ENCODE measurements around the gene PPP2R3A.

Gene PPP2R3A

GRCh38 chr3:136018876-136019275 lies 53.3 kb downstream of the PPP2R3A start:
- no peak overlapping the region for H3K4me2 ChIP-seq (ENCODE audit: low read length)
- TF ChIP-seq CTCF (IDR thresholded peaks at IDR 0.05; ENCODE audit: low read length): no peak
- TF ChIP-seq EZH2 (IDR thresholded peaks at IDR 0.05; ENCODE audit: borderline replicate concordance, low read length): no peak

GRCh38 chr3:136021803-136022202 lies 56.3 kb downstream of the PPP2R3A start:
- Histone ChIP-seq H3K79me2 (ENCODE audit: insufficient read depth, low read length) (no peaks in the 10 kb centered on the region), H3K36me3 (ENCODE audit: insufficient read depth, low read length) (no peaks in the 10 kb centered on the region), H2AFZ (ENCODE audit: low read length) (no peak overlapping the region), H3K9ac (ENCODE audit: low read length) (no peak overlapping the region), H3K9me2 (ENCODE audit: low read depth, low read length) (no peaks in the 10 kb centered on the region), H3F3A (ENCODE audit: insufficient read depth, low read length) (no peaks in the 10 kb centered on the region), H3K4me2 (ENCODE audit: low read length) (no peak overlapping the region), H3K9me3 (ENCODE audit: low read length) (no peaks in the 10 kb centered on the region), H3K4me3 (ENCODE audit: low read depth, low read length, poor library complexity, severe bottlenecking) (no peak overlapping the region), H3K27ac (ENCODE audit: low read depth, low read length, poor library complexity, severe bottlenecking) (no peak overlapping the region), H3K27me3 (ENCODE audit: insufficient read depth, low read length) (no peaks in the 10 kb centered on the region), H4K20me1 (ENCODE audit: insufficient read depth, low read length) (no peaks in the 10 kb centered on the region), H3K4me1 (ENCODE audit: insufficient read depth, low read length, severe bottlenecking) (no peaks in the 10 kb centered on the region)
- TF ChIP-seq EZH2 (IDR thresholded peaks at IDR 0.05; ENCODE audit: borderline replicate concordance, low read length) (no peak), CTCF (IDR thresholded peaks at IDR 0.05; ENCODE audit: low read length) (no peak)

More at GRCh38 chr3:136018876-136019275, 53.3 kb downstream of the PPP2R3A start:
- Histone ChIP-seq H3K4me1 (ENCODE audit: insufficient read depth, low read length, severe bottlenecking) (no peaks in the 10 kb centered on the region), H3K27ac (ENCODE audit: low read depth, low read length, poor library complexity, severe bottlenecking) (no peak overlapping the region), H3K79me2 (ENCODE audit: insufficient read depth, low read length) (no peaks in the 10 kb centered on the region), H3K9me2 (ENCODE audit: low read depth, low read length) (no peaks in the 10 kb centered on the region), H3K9me3 (ENCODE audit: low read length) (no peaks in the 10 kb centered on the region), H3K36me3 (ENCODE audit: insufficient read depth, low read length) (no peaks in the 10 kb centered on the region), H3K27me3 (ENCODE audit: insufficient read depth, low read length) (no peaks in the 10 kb centered on the region), H4K20me1 (ENCODE audit: insufficient read depth, low read length) (no peaks in the 10 kb centered on the region), H2AFZ (ENCODE audit: low read length) (no peak overlapping the region), H3K9ac (ENCODE audit: low read length) (no peak overlapping the region), H3K4me3 (ENCODE audit: low read depth, low read length, poor library complexity, severe bottlenecking) (no peak overlapping the region), H3F3A (ENCODE audit: insufficient read depth, low read length) (no peaks in the 10 kb centered on the region)

- H3K4me2 ChIP-seq (ENCODE audit: low read length): no peak overlapping the region
- H3K4me3 ChIP-seq (ENCODE audit: low read depth, low read length, poor library complexity, severe bottlenecking): no peak overlapping the region
- H3K27ac ChIP-seq (ENCODE audit: low read depth, low read length, poor library complexity, severe bottlenecking): no peak overlapping the region
- no peaks in the 10 kb centered on the region for H3F3A ChIP-seq (ENCODE audit: insufficient read depth, low read length)
- no peaks in the 10 kb centered on the region for H3K9me3 ChIP-seq (ENCODE audit: low read length)
- H3K27me3 ChIP-seq (ENCODE audit: insufficient read depth, low read length): no peaks in the 10 kb centered on the region
- no peak overlapping the region for H3K9ac ChIP-seq (ENCODE audit: low read length)
- no peaks in the 10 kb centered on the region for H3K4me1 ChIP-seq (ENCODE audit: insufficient read depth, low read length, severe bottlenecking)
- TF ChIP-seq CTCF (IDR thresholded peaks at IDR 0.05; ENCODE audit: low read length) (no peak), EZH2 (IDR thresholded peaks at IDR 0.05; ENCODE audit: borderline replicate concordance, low read length) (no peak)
- H3K36me3 ChIP-seq (ENCODE audit: insufficient read depth, low read length): no peaks in the 10 kb centered on the region
- H3K79me2 ChIP-seq (ENCODE audit: insufficient read depth, low read length): no peaks in the 10 kb centered on the region
- H2AFZ ChIP-seq (ENCODE audit: low read length): no peak overlapping the region
- H3K9me2 ChIP-seq (ENCODE audit: low read depth, low read length): no peaks in the 10 kb centered on the region
- no peaks in the 10 kb centered on the region for H4K20me1 ChIP-seq (ENCODE audit: insufficient read depth, low read length)
Observed at GRCh38 chr3:136022529-136023263, 57.2 kb downstream of the PPP2R3A start.
